ENCODE measurements around the gene BDKRB1. TPM values are rescaled to one million over a fixed set of nuclear protein-coding genes. Genes with fewer than 3 reads are reported as not detected.

BDKRB1 gene
- total RNA-seq = 0.10 TPM

DNA sequence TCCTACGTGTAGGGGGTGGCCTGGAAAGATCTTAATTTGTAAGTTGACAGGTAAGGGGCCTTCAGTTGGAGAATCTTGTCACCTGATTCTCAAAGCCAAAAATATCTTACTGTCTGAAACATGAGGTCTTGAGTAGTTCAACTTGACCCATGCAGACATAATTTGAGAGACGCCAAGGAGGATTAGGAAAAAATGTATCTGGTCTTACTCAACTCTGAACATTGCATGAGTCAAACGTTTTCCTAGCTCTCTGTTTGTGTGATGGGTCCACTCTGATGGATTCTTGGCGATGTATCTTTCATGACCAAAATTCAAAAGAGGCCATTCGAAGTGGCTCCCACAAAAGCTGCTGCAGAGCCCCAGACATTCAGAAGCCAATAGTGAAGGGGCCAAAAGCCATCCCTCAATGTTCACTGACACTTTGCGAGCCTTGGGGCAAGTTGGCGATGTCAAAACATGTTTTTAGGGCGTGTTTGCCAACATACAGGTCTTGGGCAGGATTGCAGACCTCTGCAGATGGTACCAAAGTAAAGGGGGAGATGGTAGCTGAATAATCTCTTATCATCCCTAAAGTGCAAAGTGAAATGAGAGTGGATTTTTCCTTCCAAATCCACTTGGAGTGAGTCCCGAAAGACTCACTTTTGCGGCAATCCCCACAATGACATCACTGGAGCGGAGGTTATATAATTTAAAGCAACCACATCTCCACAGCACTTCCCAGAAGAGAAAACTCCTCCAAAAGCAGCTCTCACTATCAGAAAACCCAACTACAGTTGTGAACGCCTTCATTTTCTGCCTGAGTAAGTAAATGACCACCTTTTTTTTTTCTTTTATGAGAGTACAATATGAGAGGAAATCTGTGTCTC lies at the start of gene BDKRB1:
Gene BDKRB1, plus strand, starts transcription at position 710 of the 866 bp plus-strand sequence. CDS start 7,473 bp downstream, outside the sequence.
- Histone ChIP-seq H3K4me1 (ENCODE audit: insufficient read depth, low read length) (no peaks in the 10 kb centered on the region), H3K9me3 (ENCODE audit: low read depth, low read length) (no peaks in the 10 kb centered on the region), H3K27me3 (ENCODE audit: insufficient read depth, low read length) (peaks cover 3% of the 10 kb centered on the region), H3K4me3 (ENCODE audit: low read length) (no peak within 1 kb of the TSS)

DNA sequence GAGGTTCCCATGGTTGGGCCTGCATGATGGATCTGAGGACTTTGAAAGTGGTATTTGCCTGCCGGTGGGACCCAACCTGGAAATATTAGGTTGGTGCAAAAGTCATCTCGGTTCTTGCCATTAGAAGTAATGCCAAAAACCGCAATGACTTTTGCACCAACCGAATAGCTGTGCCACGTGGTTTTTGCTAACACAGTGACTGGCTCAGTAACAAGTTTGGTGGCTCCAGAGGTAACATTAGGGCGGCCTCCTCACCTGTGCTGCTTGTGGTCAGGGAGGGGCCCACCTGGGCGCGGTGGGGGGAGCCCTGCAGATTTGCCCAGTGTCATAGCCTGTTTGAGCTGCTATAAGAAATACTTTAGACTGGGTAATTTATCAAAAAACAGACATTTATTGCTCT lies 49.5 kb upstream of the BDKRB1 start:
- peaks cover 9% of the 10 kb centered on the region for H3K27me3 ChIP-seq (ENCODE audit: insufficient read depth, low read length)
- no peaks in the 10 kb centered on the region for H3K4me1 ChIP-seq (ENCODE audit: insufficient read depth, low read length)
- no peak overlapping the region for H3K4me3 ChIP-seq (ENCODE audit: low read length)
- no peaks in the 10 kb centered on the region for H3K9me3 ChIP-seq (ENCODE audit: low read depth, low read length)

DNA sequence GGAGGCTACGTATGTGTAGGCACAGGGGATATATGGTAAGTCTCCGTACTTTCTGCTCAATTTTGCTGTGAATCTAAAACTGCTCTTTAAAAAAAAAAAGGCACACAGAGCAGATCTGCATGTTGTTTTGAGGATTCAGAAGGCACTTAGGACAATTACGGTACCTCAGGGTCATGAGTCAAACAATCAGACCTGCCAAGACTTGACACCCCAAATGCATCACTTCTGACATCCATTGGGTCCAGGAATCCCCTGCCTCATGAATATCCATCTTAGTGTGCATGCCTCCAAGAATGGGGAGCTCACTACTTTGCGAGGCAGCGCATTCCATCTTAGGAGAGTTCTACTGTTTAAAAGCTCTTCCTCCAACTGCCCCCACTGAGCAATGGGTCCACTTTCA lies 48.3 kb upstream of the BDKRB1 start:
- no peak overlapping the region for H3K4me3 ChIP-seq (ENCODE audit: low read length)
- H3K27me3 ChIP-seq (ENCODE audit: insufficient read depth, low read length) = peaks cover 9% of the 10 kb centered on the region
- H3K4me1 ChIP-seq (ENCODE audit: insufficient read depth, low read length) = no peaks in the 10 kb centered on the region
- no peaks in the 10 kb centered on the region for H3K9me3 ChIP-seq (ENCODE audit: low read depth, low read length)

DNA sequence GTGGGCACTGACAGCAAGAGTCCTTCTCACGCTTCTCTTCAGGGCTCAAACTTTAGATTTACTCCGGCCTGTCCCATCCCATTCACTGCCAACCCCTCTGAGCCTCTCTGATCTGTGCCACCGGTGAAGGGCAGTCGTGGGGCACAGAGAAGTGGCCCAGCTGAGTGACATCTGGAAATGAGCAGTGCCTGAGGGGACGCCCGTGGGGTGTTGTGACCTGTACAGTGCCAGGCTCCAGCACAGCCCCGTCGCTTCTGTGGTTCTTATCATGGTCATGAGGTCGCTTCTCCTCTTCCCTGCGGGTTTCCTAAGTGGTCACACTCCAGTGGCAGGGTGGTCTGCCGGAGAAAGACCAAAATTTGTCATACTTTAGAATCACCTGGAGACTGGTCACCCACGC lies 47.3 kb upstream of the BDKRB1 start:
- H3K4me1 ChIP-seq (ENCODE audit: insufficient read depth, low read length) = no peaks in the 10 kb centered on the region
- no peak overlapping the region for H3K4me3 ChIP-seq (ENCODE audit: low read length)
- peaks cover 6% of the 10 kb centered on the region for H3K27me3 ChIP-seq (ENCODE audit: insufficient read depth, low read length)
- H3K9me3 ChIP-seq (ENCODE audit: low read depth, low read length) = no peaks in the 10 kb centered on the region

DNA sequence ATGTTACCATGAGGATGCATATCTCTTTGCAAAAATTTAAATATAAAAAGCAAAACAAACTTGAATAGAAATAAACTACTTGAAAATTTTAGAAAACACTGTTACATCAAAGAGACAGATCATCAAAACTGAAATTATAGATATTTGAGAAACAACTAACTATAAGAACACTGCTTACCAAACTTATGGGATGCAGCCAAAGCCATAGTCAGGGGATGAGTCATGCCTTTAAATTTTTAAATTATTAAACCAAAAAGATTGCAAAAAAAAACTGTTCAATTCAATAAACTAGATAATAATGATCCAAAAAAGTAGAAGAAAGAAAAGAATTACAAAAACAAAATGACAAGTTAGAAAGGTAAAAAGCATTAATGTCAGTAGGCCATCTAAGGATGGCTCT lies 43.9 kb upstream of the BDKRB1 start:
- no peaks in the 10 kb centered on the region for H3K4me1 ChIP-seq (ENCODE audit: insufficient read depth, low read length)
- no peaks in the 10 kb centered on the region for H3K9me3 ChIP-seq (ENCODE audit: low read depth, low read length)
- no peaks in the 10 kb centered on the region for H3K27me3 ChIP-seq (ENCODE audit: insufficient read depth, low read length)
- no peak overlapping the region for H3K4me3 ChIP-seq (ENCODE audit: low read length)

DNA sequence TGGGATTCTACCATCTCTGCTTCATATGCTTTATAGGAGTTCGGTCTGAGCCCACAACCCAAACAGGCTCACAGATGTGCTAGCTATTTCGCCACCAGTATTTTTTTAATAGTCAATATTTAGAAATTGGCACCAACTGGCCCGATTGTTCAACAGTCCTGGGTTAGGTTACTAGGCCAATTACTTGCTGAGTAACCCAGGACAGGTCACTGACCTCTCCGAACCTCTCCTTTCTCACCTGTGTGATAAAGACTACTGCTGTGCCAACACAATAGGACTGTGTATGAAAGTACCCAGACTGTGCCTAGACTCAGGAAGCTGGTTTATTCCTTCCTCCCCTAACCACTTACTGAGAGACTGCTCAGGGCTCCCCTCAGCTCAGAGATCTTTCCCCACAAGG lies 43.1 kb upstream of the BDKRB1 start:
- Histone ChIP-seq H3K27me3 (ENCODE audit: insufficient read depth, low read length) (no peaks in the 10 kb centered on the region), H3K4me1 (ENCODE audit: insufficient read depth, low read length) (no peaks in the 10 kb centered on the region), H3K9me3 (ENCODE audit: low read depth, low read length) (no peaks in the 10 kb centered on the region), H3K4me3 (ENCODE audit: low read length) (no peak overlapping the region)

DNA sequence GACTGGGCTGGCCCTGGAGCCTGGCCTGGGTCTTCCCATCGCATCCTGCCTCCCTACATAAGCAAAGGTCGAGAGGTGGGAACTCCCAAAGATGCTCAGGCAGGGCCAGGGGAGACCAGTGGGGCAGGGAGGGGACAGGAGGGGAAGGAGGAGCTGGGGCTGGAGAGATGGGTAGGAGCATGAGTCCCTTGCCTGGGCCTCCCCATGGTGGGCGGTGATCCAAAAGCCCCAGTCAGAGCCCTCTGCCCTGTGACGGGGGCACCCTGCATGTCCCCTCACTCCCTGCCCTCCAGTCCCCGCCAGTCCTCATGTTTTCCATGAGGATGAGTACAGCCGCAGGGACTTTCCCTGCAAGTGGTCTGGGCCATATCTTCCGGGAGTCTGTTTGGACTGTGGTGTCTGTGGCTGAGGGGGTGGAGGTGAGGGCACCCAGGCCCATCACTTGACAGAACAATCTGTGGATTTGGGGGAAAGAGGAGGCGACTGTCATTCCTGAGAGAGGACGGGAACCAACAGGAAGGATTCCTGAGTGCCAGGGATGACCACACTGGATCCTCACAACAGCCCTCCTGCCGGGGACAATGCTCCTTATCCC lies 42.0 kb upstream of the BDKRB1 start:
- Histone ChIP-seq H3K4me3 (ENCODE audit: low read length) (no peak overlapping the region), H3K9me3 (ENCODE audit: low read depth, low read length) (no peaks in the 10 kb centered on the region), H3K27me3 (ENCODE audit: insufficient read depth, low read length) (no peaks in the 10 kb centered on the region), H3K4me1 (ENCODE audit: insufficient read depth, low read length) (no peaks in the 10 kb centered on the region)

DNA sequence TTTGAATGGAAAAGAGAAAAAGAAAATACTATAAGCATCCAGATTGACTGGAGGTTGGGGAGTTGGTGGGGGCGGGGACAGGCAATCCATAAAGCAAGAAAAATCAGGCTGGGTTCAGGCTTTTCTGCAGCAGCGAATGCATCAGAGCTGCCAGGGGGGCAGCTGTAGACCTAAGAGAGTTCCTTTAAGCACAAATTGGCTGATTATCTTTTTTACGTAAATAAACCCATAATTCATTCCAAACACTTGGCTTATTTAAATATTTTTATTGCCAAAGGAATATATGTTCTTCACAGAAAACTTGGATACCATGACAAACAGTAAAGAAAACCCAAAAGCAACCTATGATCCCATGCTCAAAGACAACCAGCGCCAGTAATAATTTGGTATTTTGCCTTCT lies 41.2 kb upstream of the BDKRB1 start:
- Histone ChIP-seq H3K27me3 (ENCODE audit: insufficient read depth, low read length) (no peaks in the 10 kb centered on the region), H3K4me1 (ENCODE audit: insufficient read depth, low read length) (no peaks in the 10 kb centered on the region), H3K4me3 (ENCODE audit: low read length) (no peak overlapping the region), H3K9me3 (ENCODE audit: low read depth, low read length) (no peaks in the 10 kb centered on the region)

DNA sequence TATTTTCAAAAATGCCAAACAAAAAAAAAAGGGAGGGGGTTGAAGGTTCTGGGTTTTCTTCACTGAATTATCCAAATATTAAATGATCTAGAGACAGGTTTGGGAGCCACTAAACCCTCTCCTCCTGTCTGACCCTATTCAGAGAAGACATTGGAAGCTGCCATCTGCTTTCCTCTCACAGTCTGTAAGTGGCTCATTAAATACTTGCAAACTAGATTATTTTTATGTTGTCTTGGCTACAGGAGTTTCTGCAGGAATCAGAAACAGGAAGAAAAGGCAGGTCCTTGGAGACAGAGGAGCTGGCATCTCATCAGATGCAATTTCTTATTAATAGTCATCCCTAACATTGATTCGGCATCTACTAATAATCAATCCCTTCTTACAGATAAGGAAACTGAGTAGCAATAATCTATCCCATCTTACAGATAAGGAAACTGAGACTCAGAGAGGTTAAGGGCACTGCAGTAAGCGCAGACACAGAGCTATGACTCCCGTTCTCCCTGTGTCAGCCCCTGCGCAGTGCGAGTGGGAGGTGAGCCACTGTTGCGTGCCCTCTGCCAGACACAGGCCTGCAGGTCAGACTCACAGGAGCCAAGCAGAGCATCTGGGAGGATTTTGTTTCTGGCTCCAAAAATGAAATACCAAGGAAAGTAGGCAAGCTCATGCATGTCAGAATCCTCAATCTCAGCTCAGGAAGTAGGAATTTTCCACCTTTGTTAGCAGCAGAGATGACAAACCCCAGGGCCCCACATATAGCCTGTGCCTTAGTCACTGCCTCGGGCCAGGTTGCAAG lies 40.4 kb upstream of the BDKRB1 start:
- no peaks in the 10 kb centered on the region for H3K9me3 ChIP-seq (ENCODE audit: low read depth, low read length)
- no peaks in the 10 kb centered on the region for H3K27me3 ChIP-seq (ENCODE audit: insufficient read depth, low read length)
- no peak overlapping the region for H3K4me3 ChIP-seq (ENCODE audit: low read length)
- H3K4me1 ChIP-seq (ENCODE audit: insufficient read depth, low read length) = no peaks in the 10 kb centered on the region

DNA sequence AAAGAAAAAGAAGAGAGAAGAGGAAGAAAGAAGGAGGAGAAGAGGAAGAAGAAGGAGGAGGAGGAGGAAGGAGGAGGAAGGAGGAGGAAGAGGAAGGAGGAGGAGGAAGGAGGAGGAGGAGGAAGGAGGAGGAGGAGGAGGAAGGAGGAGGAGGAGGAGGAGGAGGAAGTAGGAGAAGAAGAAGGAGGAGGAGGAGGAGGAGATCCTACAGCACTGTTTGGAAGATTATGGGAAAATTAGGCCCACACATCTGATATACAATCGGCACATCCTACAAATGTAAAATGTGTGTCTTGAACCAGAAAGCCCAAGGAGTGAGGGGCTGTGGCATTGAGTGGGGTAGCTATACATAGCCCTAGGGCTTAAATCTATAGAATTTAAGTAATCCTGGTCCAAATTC lies 39.4 kb upstream of the BDKRB1 start:
- Histone ChIP-seq H3K4me1 (ENCODE audit: insufficient read depth, low read length) (no peaks in the 10 kb centered on the region), H3K4me3 (ENCODE audit: low read length) (no peak overlapping the region), H3K27me3 (ENCODE audit: insufficient read depth, low read length) (no peaks in the 10 kb centered on the region), H3K9me3 (ENCODE audit: low read depth, low read length) (no peaks in the 10 kb centered on the region)

DNA sequence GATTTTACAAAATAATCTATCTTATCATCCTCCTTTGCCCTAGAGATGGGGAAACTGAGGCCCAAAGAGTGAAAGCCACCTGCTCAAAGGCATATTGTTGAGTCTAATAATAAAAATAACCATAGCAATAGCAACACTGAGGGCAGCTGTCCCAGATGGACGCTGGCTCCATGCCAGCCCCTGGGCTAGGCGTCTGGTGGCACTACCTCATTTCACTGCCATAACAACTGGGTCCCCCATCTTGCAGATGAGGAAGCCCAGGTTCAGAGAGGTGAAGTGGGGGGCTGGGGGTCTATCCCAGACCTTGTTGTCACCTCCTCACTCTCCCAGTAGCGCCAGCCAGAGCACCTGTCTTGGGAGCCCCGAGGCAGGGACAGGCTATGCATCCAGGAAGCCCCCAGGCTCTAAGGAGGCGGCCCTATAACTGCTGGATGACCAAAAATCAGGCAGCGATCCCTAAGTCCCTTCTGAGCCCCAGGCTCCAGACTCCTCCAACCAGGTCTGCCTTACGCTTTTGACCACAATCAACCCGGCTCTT lies 38.6 kb upstream of the BDKRB1 start:
- no peaks in the 10 kb centered on the region for H3K4me1 ChIP-seq (ENCODE audit: insufficient read depth, low read length)
- no peaks in the 10 kb centered on the region for H3K27me3 ChIP-seq (ENCODE audit: insufficient read depth, low read length)
- no peaks in the 10 kb centered on the region for H3K9me3 ChIP-seq (ENCODE audit: low read depth, low read length)

DNA sequence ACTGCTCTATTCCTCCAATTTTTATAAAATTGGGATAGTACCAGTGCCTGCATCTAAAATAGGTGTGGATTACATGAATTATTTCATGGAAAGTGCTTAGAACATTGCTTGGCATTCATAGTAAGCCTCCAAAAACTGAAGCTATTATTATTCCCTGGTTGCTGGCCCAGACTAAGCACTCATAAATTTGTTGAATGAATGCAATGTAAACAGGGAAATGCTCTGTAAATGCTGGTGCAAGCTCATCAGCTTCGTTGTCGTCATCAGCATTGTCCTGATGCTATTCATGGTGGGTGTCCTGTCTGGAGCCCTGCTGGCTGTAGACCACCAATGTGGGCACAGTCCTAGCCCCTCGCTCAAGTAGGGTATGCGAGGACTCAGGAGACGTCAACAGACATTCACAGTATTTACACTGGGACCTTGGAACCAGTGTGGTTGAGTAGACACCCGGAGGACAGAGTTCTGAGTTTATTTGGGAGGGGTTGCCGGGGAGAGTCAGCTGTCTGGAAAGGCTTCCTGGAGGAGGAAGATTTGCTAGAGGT lies 34.8 kb upstream of the BDKRB1 start:
- no peaks in the 10 kb centered on the region for H3K9me3 ChIP-seq (ENCODE audit: low read depth, low read length)
- no peaks in the 10 kb centered on the region for H3K27me3 ChIP-seq (ENCODE audit: insufficient read depth, low read length)
- H3K4me3 ChIP-seq (ENCODE audit: low read length) = no peak overlapping the region
- H3K4me1 ChIP-seq (ENCODE audit: insufficient read depth, low read length) = no peaks in the 10 kb centered on the region

More for the DNA sequence above, 38.6 kb upstream of the BDKRB1 start:
- no peak overlapping the region for H3K4me3 ChIP-seq (ENCODE audit: low read length)

DNA sequence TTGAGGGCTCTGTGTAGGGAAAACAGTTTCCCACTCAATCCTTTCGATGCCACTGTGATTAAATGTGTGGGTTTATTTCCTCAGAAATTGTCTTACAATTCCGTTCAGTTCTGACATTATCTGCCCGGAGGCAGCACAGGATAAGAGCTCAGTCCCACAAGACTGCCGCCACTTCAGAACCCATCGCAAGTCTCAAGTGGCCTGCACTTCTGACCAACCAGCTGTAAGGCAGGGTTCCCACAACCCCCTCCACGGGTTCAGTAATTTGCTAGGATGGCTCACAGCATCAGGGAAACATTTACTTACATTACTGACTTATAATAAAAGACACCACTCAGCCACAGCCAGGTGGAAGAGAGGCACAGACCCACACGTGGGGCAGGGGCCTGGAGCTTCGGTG lies 34.2 kb upstream of the BDKRB1 start:
- H3K9me3 ChIP-seq (ENCODE audit: low read depth, low read length) = no peaks in the 10 kb centered on the region
- H3K4me3 ChIP-seq (ENCODE audit: low read length) = no peak overlapping the region
- H3K27me3 ChIP-seq (ENCODE audit: insufficient read depth, low read length) = no peaks in the 10 kb centered on the region
- H3K4me1 ChIP-seq (ENCODE audit: insufficient read depth, low read length) = no peaks in the 10 kb centered on the region

DNA sequence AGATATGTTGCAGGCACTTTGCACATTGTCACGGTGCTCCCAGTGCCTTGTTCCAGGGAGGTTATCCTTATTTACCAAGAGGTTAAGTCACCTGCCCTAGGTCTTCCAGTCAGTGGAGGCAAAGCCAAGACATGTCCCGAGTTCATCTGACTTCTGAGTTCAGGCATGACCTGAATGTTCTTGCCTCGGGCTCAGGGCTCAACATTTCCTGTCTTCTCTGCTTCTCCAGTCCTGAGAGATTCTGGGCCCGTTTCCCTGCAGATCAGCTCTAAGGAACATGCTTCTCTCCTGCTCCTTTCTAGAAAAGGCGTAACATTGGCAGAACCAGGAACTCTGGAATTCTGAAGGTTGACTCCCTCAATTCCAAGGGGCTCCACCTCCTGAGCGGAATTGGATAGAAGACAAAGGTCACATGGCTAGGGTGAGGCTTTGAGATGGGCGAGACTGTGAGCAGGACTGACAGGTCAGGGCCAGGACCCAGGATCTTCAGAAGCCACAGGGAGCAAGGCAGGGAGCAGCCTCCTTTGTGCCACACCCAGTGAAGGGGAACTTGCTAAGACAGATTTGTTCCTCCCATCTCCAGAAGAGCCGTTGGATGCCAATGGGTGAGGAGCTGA lies 31.4 kb upstream of the BDKRB1 start:
- no peaks in the 10 kb centered on the region for H3K27me3 ChIP-seq (ENCODE audit: insufficient read depth, low read length)
- H3K4me3 ChIP-seq (ENCODE audit: low read length) = no peak overlapping the region
- H3K4me1 ChIP-seq (ENCODE audit: insufficient read depth, low read length) = no peaks in the 10 kb centered on the region
- no peaks in the 10 kb centered on the region for H3K9me3 ChIP-seq (ENCODE audit: low read depth, low read length)
